BJ (cell line): Measurements from ENCODE around the gene CTSL. TPM values are rescaled to one million over a fixed set of nuclear protein-coding genes. Genes with fewer than 3 reads are reported as not detected.

Source experiments
- CTCF ChIA-PET: fragments of 350-600 bp; formaldehyde crosslinking; extraction: SDS; loops from one replicate; lab custom pipeline; 2021; ENCODE audit warnings: antibody characterized with exemption, inconsistent platforms; lab: Yijun Ruan, JAX
- POLR2A ChIA-PET: fragments of 300-600 bp; sonication (Branson Sonifier 250); formaldehyde crosslinking; extraction: SDS; loops from one replicate; lab custom pipeline; 2021; ENCODE audit warnings: antibody characterized with exemption; lab: Charles Lee
- DNase-seq: peaks from one replicate; pipeline ENCODE4 v3.0.0-alpha.2; 2011; ENCODE audit warnings: low read depth
- H3K27me3 ChIP-seq: 2 replicates; pipeline ENCODE4 v1.6.0; 2011; ENCODE audit warnings: low read length; ENCODE audit not compliant: control insufficient read depth, insufficient read depth
- H3K36me3 ChIP-seq: 2 replicates; pipeline ENCODE4 v1.5.1; 2011; ENCODE audit warnings: low read length; ENCODE audit not compliant: control insufficient read depth, insufficient read depth
- H3K4me3 ChIP-seq: 2 replicates; pipeline ENCODE4 v1.5.1; 2011; ENCODE audit warnings: low read depth, mild to moderate bottlenecking, control low read depth, low read length
- polyA plus RNA-seq: library from polyadenylated mRNA; depleted of rRNA; stranded (reverse); fragments of >200 nt; gene quantifications from 2 replicates; pipeline ENCODE4 v1.2.3, GENCODE V29; 2011
- TF ChIP-seq, protein P1 (sequence below): IDR thresholded peaks from 2 replicates; pipeline ENCODE4 v1.5.1; 2011; ENCODE audit warnings: low read depth, mild to moderate bottlenecking, control low read depth, inconsistent platforms, low read length, moderate library complexity; ENCODE audit not compliant: insufficient read depth

The CTSL gene
- polyA plus RNA-seq, 1 experiment, result 146 TPM

DNA sequence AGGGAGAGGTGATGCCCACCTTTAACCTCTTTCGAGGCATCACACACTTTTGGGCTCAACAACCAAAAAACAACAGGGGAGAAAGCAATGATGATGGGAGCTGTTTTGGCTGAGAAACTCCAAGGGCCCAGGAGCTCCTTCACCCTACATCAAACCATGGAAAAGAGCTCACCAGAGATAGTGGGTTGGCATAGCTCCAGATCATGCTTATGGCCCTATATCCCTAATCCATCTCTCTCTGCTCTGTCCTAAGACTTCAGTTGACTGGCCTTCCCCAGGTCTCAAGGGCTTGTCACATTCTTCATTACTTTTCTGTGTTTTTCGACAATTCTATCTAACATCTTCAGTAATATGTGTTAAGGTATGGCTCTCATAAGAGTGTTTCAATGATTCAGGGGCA is 5.7 kb upstream of the CTSL start:
- TF ChIP-seq, protein P1, sequence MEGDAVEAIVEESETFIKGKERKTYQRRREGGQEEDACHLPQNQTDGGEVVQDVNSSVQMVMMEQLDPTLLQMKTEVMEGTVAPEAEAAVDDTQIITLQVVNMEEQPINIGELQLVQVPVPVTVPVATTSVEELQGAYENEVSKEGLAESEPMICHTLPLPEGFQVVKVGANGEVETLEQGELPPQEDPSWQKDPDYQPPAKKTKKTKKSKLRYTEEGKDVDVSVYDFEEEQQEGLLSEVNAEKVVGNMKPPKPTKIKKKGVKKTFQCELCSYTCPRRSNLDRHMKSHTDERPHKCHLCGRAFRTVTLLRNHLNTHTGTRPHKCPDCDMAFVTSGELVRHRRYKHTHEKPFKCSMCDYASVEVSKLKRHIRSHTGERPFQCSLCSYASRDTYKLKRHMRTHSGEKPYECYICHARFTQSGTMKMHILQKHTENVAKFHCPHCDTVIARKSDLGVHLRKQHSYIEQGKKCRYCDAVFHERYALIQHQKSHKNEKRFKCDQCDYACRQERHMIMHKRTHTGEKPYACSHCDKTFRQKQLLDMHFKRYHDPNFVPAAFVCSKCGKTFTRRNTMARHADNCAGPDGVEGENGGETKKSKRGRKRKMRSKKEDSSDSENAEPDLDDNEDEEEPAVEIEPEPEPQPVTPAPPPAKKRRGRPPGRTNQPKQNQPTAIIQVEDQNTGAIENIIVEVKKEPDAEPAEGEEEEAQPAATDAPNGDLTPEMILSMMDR, result no peak
- no peak for DNase-seq
- POLR2A ChIA-PET, result no interaction called here
- CTCF ChIA-PET, result no interaction called here
- H3K4me3 ChIP-seq, result no peak overlapping the region
- H3K27me3 ChIP-seq, result no peaks in the 10 kb centered on the region
- no peaks in the 10 kb centered on the region for H3K36me3 ChIP-seq

DNA sequence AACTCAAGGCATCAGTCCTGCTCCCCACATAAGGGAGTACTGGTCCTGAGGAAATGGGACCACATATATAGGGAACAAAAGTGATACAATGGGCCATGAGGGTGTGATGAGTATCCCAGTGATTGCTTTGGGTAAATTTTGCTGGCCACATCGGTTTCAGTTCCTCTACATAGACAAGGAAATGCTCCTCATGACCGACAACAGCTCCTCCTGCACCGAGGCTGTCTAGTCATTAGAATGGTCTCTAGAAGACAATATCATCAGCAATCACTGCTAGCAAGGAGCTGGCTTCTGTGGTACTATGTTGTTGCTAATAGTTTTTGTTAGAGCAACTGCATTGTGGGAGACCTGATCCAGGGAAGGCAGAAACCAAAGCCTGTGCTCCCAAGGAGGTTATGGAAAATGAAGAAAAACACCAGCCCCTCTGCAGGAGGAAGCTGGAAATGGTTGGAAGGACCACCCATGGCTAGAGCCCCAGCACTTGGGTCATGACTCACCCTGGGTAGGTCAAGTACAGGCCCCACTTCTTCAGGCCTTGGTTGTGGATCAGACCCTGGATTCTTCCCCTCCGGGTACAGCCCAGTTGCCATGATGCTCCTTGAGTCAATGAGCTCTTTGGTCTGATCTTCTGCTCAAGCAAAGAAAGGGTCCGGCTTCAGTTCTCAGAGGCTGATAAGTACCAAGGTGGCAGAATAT is 3.4 kb upstream of the CTSL start:
- Histone ChIP-seq H3K36me3 (no peaks in the 10 kb centered on the region), H3K4me3 (no peak overlapping the region), H3K27me3 (no peaks in the 10 kb centered on the region)
- CTCF ChIA-PET, result interaction anchor here (0.8 to 0.9 kb wide), 2 partner anchors 9 to 11 kb away, joined by 3 read pairs; no protein-coding TSS in a partner anchor
- TF ChIP-seq, protein P1, result no peak
- no peak for DNase-seq
- POLR2A ChIA-PET, result no interaction called here

- CTCF ChIA-PET, result interaction anchor here (0.9 to 3.6 kb wide), 6 partner anchors 10 to 101 kb away, joined by 3 to 23 read pairs (median 5); no protein-coding TSS in a partner anchor
- Histone ChIP-seq H3K36me3 (peaks cover 6% of the 10 kb centered on the region; the same call in 1 of the 2 replicates), H3K4me3 (peak overlapping the region; percentile 77), H3K27me3 (no peaks in the 10 kb centered on the region)
- TF ChIP-seq, protein P1, result no peak
- POLR2A ChIA-PET, result no interaction called here
- DNase-seq, result peak; percentile 8
Measured at GRCh38 chr9:87725356-87725899, 491 bp upstream of the CTSL start.

GRCh38 chr9:87729246-87729645 is 3.3 kb downstream of the CTSL start:
- no peak overlapping the region for H3K4me3 ChIP-seq
- DNase-seq, result no peak
- TF ChIP-seq, protein P1, result no peak
- no peaks in the 10 kb centered on the region for H3K27me3 ChIP-seq
- peaks cover 9% of the 10 kb centered on the region for H3K36me3 ChIP-seq
- ChIA-PET CTCF (interaction anchor here (1.3 kb wide), 1 partner anchor 45 kb away, joined by 4 read pairs; no protein-coding TSS in a partner anchor), POLR2A (no interaction called here)

GRCh38 chr9:87731321-87731720 is 5.4 kb downstream of the CTSL start:
- Histone ChIP-seq H3K36me3 (peaks cover 9% of the 10 kb centered on the region), H3K4me3 (no peak overlapping the region), H3K27me3 (no peaks in the 10 kb centered on the region)
- TF ChIP-seq, protein P1, result no peak
- CTCF ChIA-PET, result no interaction called here
- no peak for DNase-seq
- POLR2A ChIA-PET, result no interaction called here
